GM19351 (cell line): ENCODE data around the gene HNRNPM.
"Not testable (repeated sequence)": the region's sequence is repeated elsewhere in the genome, so short reads cannot be mapped to it uniquely, and the experiment has no call there.

Experiments used
- ATAC-seq: cut with Tn5 transposase; IDR thresholded peaks from one replicate; pipeline ENCODE4 v1.9.1; 2021; ENCODE audit warnings: mild to moderate bottlenecking, moderate library complexity; ENCODE audit not compliant: unreplicated experiment

Gene HNRNPM

GRCh38 chr19:8510589-8511115 is 65.9 kb downstream of the HNRNPM start:
- no peak for ATAC-seq

GRCh38 chr19:8511573-8512101 is 66.9 kb downstream of the HNRNPM start:
- no peak for ATAC-seq

GRCh38 chr19:8512115-8512967 is 67.6 kb downstream of the HNRNPM start:
- no peak for ATAC-seq

- ATAC-seq, result no peak
These were observed 68.4 kb downstream of the HNRNPM start for GRCh38 chr19:8513036-8513686.

GRCh38 chr19:8513687-8514504 is 69.1 kb downstream of the HNRNPM start, which contains the start of gene ZNF414:
ZNF414 (minus strand) TSS chr19:8514167; CDS start chr19:8514046, 121 bp downstream.
- peak; percentile 86 for ATAC-seq

GRCh38 chr19:8514505-8515009 is 69.8 kb downstream of the HNRNPM start:
- ATAC-seq, result not testable (repeated sequence)

- no peak for ATAC-seq
These were observed 70.5 kb downstream of the HNRNPM start for GRCh38 chr19:8515317-8515716.

GRCh38 chr19:8517551-8518442 is 73.0 kb downstream of the HNRNPM start:
- ATAC-seq, result no peak

GRCh38 chr19:8518536-8518935 is 73.8 kb downstream of the HNRNPM start:
- no peak for ATAC-seq

- no peak for ATAC-seq
These were observed 74.6 kb downstream of the HNRNPM start for GRCh38 chr19:8519388-8519787.

GRCh38 chr19:8525401-8525684 is 80.6 kb downstream of the HNRNPM start:
- ATAC-seq, result no peak

GRCh38 chr19:8526345-8527091 is 81.7 kb downstream of the HNRNPM start:
- no peak for ATAC-seq

- ATAC-seq, result no peak
These were observed 83.7 kb downstream of the HNRNPM start for GRCh38 chr19:8528500-8528899.

- ATAC-seq, result no peak
These were observed 84.7 kb downstream of the HNRNPM start for GRCh38 chr19:8529369-8530006.

- ATAC-seq, result no peak
These were observed 85.4 kb downstream of the HNRNPM start for GRCh38 chr19:8530061-8530679.

- ATAC-seq, result no peak
These were observed 86.7 kb downstream of the HNRNPM start for GRCh38 chr19:8531470-8531869.

GRCh38 chr19:8532225-8532624 is 87.5 kb downstream of the HNRNPM start:
- no peak for ATAC-seq

GRCh38 chr19:8536282-8536681 is 91.5 kb downstream of the HNRNPM start:
- no peak for ATAC-seq
